Measurements from ENCODE around the gene SLC4A7.
"Not testable (repeated sequence)": the region's sequence is repeated elsewhere in the genome, so short reads cannot be mapped to it uniquely, and the experiment has no call there.

SLC4A7 gene

GRCh38 chr3:27358372-27358771 is 125.8 kb downstream of the SLC4A7 start:
- no peak for DNase-seq (ENCODE audit: low read depth)

- no peak for DNase-seq (ENCODE audit: low read depth)
These were observed 126.4 kb downstream of the SLC4A7 start for GRCh38 chr3:27357665-27358258.

GRCh38 chr3:27356976-27357375 is 127.2 kb downstream of the SLC4A7 start:
- DNase-seq (ENCODE audit: low read depth): no peak

- DNase-seq (ENCODE audit: low read depth): no peak
These were observed 129.5 kb downstream of the SLC4A7 start for GRCh38 chr3:27354588-27355203.

- DNase-seq (ENCODE audit: low read depth): no peak
These were observed 130.0 kb downstream of the SLC4A7 start for GRCh38 chr3:27354161-27354560.

- no peak for DNase-seq (ENCODE audit: low read depth)
These were observed 131.0 kb downstream of the SLC4A7 start for GRCh38 chr3:27353221-27353620.

GRCh38 chr3:27352047-27352446 is 132.1 kb downstream of the SLC4A7 start:
- no peak for DNase-seq (ENCODE audit: low read depth)

- DNase-seq (ENCODE audit: low read depth): no peak
These were observed 134.4 kb downstream of the SLC4A7 start for GRCh38 chr3:27349832-27350231.

GRCh38 chr3:27345959-27346865 is 138.0 kb downstream of the SLC4A7 start:
- no peak for DNase-seq (ENCODE audit: low read depth)

GRCh38 chr3:27345493-27345892 is 138.7 kb downstream of the SLC4A7 start:
- no peak for DNase-seq (ENCODE audit: low read depth)

- DNase-seq (ENCODE audit: low read depth): no peak
These were observed 139.1 kb downstream of the SLC4A7 start for GRCh38 chr3:27345045-27345444.

GRCh38 chr3:27344192-27344591 is 140.0 kb downstream of the SLC4A7 start:
- no peak for DNase-seq (ENCODE audit: low read depth)

- no peak for DNase-seq (ENCODE audit: low read depth)
These were observed 141.9 kb downstream of the SLC4A7 start for GRCh38 chr3:27342267-27342666.

- DNase-seq (ENCODE audit: low read depth): no peak
These were observed 143.7 kb downstream of the SLC4A7 start for GRCh38 chr3:27340534-27340933.

- no peak for DNase-seq (ENCODE audit: low read depth)
These were observed 148.6 kb downstream of the SLC4A7 start for GRCh38 chr3:27335571-27335970.

- DNase-seq (ENCODE audit: low read depth): no peak
These were observed 150.3 kb downstream of the SLC4A7 start for GRCh38 chr3:27333843-27334242.

- DNase-seq (ENCODE audit: low read depth): not testable (repeated sequence)
These were observed 155.0 kb downstream of the SLC4A7 start for GRCh38 chr3:27328982-27329762.

- DNase-seq (ENCODE audit: low read depth): peak; percentile 89
These were observed 157.3 kb downstream of the SLC4A7 start for GRCh38 chr3:27326629-27327545.

- no peak for DNase-seq (ENCODE audit: low read depth)
These were observed 158.0 kb downstream of the SLC4A7 start for GRCh38 chr3:27326202-27326601.

GRCh38 chr3:27325419-27325818 is 158.8 kb downstream of the SLC4A7 start:
- DNase-seq (ENCODE audit: low read depth): no peak

GRCh38 chr3:27324686-27325085 is 159.5 kb downstream of the SLC4A7 start:
- no peak for DNase-seq (ENCODE audit: low read depth)
